Activated naive CD8-positive, alpha-beta T cell treated with anti-CD3 and anti-CD28 coated beads for 36 hours (primary cell): ENCODE data around the gene LZTR1. TPM values are rescaled to one million over a fixed set of nuclear protein-coding genes. Genes with fewer than 3 reads are reported as not detected.

Experiments used
- DNase-seq: peaks from one replicate; pipeline ENCODE4 v3.0.0; 2021
- H3K27ac Mint-ChIP-seq: one replicate; pipeline ENCODE4 v1.8.0; 2022; ENCODE audit warnings: mild to moderate bottlenecking, moderate library complexity, mixed read lengths
- H3K27me3 Mint-ChIP-seq: one replicate; pipeline ENCODE4 v1.8.0; 2022; ENCODE audit warnings: mild to moderate bottlenecking, mixed read lengths
- H3K36me3 Mint-ChIP-seq: one replicate; pipeline ENCODE4 v1.8.0; 2021; ENCODE audit warnings: mild to moderate bottlenecking, mixed read lengths
- H3K4me1 Mint-ChIP-seq: one replicate; pipeline ENCODE4 v1.8.0; 2021; ENCODE audit warnings: mixed read lengths
- H3K4me3 Mint-ChIP-seq: one replicate; pipeline ENCODE4 v1.8.0; 2022; ENCODE audit warnings: mild to moderate bottlenecking, moderate library complexity, mixed read lengths
- H3K9me3 Mint-ChIP-seq: one replicate; pipeline ENCODE4 v1.8.0; 2022; ENCODE audit warnings: mixed read lengths
- total RNA-seq, 2 experiments: library from RNA; stranded (reverse); gene quantifications; one replicate each; pipeline ENCODE4 v1.2.3, GENCODE V29; 2021

Gene LZTR1
- total RNA-seq, 2 experiments from 2014 or later = 32.4 to 39.2 TPM

DNA sequence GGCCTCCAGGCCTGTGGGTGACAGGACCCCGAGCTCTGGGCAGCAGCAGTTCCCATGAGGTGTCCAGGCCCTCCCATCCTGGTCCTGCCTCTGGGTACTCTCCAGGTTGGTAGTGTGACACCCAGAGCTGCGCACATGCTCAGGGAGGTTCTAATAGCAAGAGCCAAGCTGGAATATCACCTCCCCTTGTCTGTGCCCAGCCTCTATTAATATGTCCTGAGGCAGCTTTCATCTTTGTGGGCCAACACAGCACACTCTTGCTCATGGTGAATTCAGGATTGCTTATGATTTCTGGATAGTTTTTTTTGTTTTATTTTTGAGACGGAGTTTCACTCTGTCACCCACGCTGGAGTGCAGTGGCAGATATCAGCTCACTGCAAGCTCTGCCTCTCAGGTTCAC lies 36.2 kb downstream of the LZTR1 start:
- no peak for DNase-seq
- H3K27me3 Mint-ChIP-seq = no peaks in the 10 kb centered on the region
- H3K36me3 Mint-ChIP-seq = no peaks in the 10 kb centered on the region
- H3K4me3 Mint-ChIP-seq = no peak overlapping the region
- no peak overlapping the region for H3K27ac Mint-ChIP-seq
- H3K4me1 Mint-ChIP-seq = peaks cover 21% of the 10 kb centered on the region
- H3K9me3 Mint-ChIP-seq = no peaks in the 10 kb centered on the region

DNA sequence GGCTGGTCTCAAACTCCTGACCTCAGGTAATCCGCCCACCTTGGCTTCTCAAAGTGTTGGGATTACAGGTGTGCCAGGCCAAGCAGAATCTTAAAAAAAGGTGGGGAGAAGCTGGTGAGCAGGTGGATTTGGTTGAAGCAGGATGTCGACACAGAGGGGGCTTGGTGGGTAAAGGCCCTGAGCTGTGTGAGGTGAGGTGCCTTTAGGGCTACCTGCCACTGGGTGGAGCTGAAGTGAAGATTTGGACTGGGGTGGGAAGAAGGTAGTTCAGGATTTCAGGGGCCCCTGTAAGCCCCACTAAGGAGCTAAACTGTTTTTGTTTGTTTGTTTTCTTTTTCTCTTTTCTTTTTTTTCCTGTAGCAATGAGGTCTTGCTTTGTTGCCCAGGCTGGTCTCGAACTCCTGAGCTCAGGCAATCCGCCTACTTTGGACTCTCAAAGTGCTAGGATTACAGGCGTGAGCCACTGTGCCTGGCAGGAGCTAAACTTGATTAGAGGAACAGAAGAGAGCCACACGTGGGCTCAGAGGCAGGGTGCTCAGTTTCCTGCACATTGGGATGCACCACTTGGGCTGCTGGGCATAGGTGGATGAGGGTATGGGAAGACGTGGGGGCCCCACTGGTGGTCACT lies 38.8 kb downstream of the LZTR1 start:
- Mint-ChIP-seq H3K27me3 (no peaks in the 10 kb centered on the region), H3K27ac (no peak overlapping the region), H3K9me3 (no peaks in the 10 kb centered on the region), H3K36me3 (no peaks in the 10 kb centered on the region), H3K4me3 (no peak overlapping the region), H3K4me1 (peaks cover 17% of the 10 kb centered on the region)
- DNase-seq = no peak

DNA sequence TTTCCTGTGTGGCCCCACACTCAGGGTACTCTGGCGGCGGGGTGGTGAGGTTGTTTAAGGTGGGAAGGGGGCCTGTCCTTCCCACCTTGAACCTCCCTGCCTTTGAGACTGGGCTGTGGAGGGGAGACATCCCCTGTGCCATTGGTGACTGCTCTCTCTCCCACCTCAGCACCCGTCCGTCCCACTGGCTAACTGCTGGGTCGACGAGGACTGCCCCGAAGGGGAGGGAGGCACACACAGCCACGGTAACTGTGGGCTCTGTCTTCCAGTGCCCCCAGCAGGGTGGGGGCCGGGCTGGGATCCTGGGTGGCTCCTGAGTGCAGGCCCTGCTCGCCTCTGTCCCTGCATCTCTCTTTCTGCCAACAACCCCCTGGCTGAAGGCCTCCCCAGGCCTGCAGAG lies 40.4 kb downstream of the LZTR1 start:
- H3K4me1 Mint-ChIP-seq = peaks cover 19% of the 10 kb centered on the region
- H3K27me3 Mint-ChIP-seq = no peaks in the 10 kb centered on the region
- DNase-seq = no peak
- no peak overlapping the region for H3K27ac Mint-ChIP-seq
- H3K4me3 Mint-ChIP-seq = no peak overlapping the region
- H3K36me3 Mint-ChIP-seq = no peaks in the 10 kb centered on the region
- H3K9me3 Mint-ChIP-seq = no peaks in the 10 kb centered on the region

DNA sequence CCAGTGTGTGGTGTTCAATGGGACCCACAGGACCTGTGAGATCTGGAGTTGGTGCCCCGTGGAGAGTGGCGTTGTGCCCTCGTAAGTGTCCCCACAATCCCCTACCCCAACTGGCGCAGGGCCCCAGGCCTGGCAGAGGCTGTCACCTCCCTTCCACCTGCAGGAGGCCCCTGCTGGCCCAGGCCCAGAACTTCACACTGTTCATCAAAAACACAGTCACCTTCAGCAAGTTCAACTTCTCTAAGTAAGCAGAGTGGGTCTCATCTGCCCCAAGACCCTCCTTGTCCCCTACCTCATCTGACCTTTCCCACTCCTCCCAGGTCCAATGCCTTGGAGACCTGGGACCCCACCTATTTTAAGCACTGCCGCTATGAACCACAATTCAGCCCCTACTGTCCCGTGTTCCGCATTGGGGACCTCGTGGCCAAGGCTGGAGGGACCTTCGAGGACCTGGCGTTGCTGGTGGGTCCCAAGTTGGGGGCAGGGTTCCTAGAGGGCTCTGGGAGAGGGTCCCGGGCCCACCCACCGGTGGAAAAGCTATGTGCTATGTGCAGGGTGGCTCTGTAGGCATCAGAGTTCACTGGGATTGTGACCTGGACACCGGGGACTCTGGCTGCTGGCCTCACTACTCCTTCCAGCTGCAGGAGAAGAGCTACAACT lies 41.0 kb downstream of the LZTR1 start:
- no peak overlapping the region for H3K4me3 Mint-ChIP-seq
- no peaks in the 10 kb centered on the region for H3K9me3 Mint-ChIP-seq
- H3K36me3 Mint-ChIP-seq = no peaks in the 10 kb centered on the region
- no peak overlapping the region for H3K27ac Mint-ChIP-seq
- H3K4me1 Mint-ChIP-seq = peaks cover 19% of the 10 kb centered on the region
- H3K27me3 Mint-ChIP-seq = no peaks in the 10 kb centered on the region
- DNase-seq = no peak

DNA sequence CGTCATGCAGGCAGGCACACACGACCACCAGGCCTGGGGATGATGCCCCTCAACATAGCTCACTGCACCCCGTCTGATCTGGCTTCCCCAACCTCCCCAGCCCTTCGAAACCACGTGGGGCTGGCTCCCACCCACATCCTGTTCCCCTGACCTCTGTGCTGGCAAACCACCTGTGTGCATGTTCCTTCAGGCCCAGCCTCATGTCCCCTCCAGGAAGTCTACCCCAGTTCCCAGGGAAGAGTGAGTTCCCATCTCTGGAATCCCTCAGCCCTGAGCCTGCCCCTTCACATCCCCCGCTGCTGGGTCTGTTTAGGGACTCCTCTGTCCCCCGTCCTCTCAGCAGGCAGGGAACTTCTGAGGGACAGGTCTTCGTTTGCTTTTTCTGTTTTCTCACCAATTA lies 43.2 kb downstream of the LZTR1 start:
- no peaks in the 10 kb centered on the region for H3K27me3 Mint-ChIP-seq
- H3K4me1 Mint-ChIP-seq = peaks cover 19% of the 10 kb centered on the region
- peak; percentile 47 for DNase-seq
- H3K27ac Mint-ChIP-seq = peak overlapping the region; percentile 75
- no peaks in the 10 kb centered on the region for H3K36me3 Mint-ChIP-seq
- peak overlapping the region; percentile 47 for H3K4me3 Mint-ChIP-seq
- H3K9me3 Mint-ChIP-seq = no peaks in the 10 kb centered on the region

DNA sequence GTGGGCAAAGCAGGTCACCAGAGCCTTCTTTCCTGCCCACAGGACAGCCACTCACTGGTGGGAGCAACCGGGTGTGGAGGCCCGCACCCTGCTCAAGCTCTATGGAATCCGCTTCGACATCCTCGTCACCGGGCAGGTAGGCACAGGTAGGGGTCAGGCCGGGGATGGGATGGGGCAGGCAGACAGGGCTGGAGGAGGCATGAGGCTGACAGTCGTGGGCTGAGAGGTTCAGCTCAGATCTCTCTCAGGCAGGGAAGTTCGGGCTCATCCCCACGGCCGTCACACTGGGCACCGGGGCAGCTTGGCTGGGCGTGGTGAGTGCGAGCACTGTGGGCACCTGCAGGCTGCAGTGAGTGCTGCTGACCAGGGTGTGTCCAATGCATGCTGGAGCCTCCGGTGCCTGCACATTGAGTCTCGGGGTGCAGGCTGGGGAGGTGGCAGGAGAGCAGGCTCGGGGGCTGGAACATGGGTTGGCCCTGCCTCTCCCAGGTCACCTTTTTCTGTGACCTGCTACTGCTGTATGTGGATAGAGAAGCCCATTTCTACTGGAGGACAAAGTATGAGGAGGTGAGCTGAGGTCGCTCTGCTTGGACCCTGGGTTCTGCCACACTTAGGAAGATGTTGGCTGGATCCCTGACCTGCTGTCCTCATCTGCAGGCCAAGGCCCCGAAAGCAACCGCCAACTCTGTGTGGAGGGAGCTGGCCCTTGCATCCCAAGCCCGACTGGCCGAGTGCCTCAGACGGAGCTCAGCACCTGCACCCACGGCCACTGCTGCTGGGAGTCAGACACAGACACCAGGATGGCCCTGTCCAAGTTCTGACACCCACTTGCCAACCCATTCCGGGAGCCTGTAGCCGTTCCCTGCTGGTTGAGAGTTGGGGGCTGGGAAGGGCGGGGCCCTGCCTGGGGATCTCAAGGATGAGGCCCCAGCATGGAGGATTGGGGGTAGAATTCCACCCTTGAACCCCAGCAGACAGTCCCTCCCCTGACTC lies 44.0 kb downstream of the LZTR1 start:
- peaks cover 19% of the 10 kb centered on the region for H3K4me1 Mint-ChIP-seq
- H3K4me3 Mint-ChIP-seq = peak overlapping the region; percentile 47
- H3K36me3 Mint-ChIP-seq = no peaks in the 10 kb centered on the region
- DNase-seq = no peak
- no peaks in the 10 kb centered on the region for H3K9me3 Mint-ChIP-seq
- H3K27ac Mint-ChIP-seq = no peak overlapping the region
- H3K27me3 Mint-ChIP-seq = peaks cover 2% of the 10 kb centered on the region

DNA sequence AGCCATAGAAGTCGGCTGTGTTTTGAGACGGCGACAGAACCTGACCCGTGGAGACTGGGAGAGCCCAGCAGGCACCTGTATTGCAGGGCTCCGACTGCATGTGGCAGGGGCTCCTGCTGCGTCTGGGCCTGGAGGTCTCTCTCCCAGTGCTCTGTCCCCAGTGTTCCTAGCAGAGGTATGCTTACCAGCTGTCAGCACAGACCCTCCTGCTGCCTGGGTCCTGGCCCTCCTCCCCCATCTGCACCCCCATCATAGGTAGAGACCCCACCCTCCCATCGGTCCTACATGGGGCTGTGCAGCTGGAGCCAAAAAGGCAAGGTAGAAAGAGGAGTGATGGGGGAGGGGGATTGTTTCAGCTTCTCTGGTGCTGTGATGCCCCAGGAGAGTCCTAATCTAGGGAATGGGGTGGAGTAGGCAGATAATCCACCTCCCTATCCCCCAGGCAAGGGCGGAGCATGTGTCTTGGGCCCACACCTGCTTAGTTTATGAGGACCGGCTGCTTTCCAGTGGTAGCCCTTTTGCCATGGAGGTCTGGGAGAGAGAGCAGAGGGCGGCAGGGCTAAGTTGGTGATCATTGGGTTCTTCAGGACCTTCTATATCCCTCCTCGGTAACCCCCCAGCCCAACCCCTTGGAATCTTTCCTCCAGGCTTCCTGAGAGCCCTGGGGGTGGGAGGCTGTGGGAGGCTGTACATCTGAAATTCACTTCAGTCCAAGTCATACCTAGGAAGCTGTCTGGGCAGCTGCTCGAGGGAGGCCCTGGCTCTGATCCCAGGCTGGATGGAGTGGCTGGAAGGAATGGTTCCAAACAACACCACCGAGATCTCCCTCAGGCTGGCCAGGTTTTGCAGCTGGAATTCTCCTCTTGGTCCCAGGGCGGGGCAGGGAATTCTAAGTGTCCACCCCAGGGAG lies 44.9 kb downstream of the LZTR1 start:
- DNase-seq = no peak
- H3K27me3 Mint-ChIP-seq = peaks cover 4% of the 10 kb centered on the region
- no peak overlapping the region for H3K27ac Mint-ChIP-seq
- no peaks in the 10 kb centered on the region for H3K36me3 Mint-ChIP-seq
- H3K4me3 Mint-ChIP-seq = no peak overlapping the region
- no peaks in the 10 kb centered on the region for H3K9me3 Mint-ChIP-seq
- H3K4me1 Mint-ChIP-seq = peaks cover 17% of the 10 kb centered on the region

DNA sequence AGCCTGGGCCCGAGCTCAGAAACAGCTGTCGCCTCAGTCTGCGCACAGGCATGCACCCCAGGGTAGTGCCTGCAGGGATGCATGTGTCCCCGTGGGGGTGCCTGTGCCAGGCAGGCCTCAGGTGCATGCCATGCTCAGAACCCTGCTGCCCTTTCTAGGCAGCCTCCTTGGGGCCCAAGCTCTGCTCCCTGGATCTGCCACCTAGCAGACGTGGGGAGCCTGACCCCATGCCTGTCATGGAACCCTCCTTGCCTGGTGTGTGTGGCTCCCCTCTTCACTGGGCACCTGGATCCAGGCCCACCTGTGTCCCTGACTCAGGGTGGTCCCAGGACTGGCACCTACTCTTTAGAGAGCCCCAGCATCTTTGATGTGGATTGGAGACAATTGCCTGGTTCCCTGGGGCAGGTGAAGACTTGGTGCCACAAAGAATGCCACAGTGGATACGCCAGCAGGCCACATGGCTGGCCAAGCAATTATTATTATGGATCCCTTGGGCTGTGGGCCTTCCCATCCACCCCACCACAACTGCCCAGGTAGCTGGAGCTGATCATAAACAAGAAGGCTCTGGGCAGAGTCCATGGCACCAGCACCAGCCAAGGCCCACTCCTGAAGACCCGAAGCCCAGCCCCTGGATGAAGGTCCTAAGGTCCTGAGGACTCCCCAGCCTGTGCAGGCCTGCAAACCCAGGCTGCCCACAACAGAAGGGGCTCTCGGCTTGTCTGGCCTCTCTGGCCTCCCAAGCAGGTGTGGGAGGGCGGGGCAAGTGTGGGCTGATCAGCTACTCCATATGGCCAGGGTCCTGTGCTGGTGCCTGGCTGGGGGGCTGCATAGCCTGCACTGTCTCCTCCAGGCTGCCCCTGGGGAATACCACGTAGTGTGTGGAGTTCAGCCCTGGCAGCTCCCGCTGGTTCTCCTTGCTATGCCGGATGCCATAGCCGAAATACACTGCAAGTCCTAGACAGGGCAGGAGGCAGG lies 46.5 kb downstream of the LZTR1 start:
- H3K27ac Mint-ChIP-seq = no peak overlapping the region
- H3K9me3 Mint-ChIP-seq = no peaks in the 10 kb centered on the region
- peaks cover 19% of the 10 kb centered on the region for H3K4me1 Mint-ChIP-seq
- no peak overlapping the region for H3K4me3 Mint-ChIP-seq
- no peaks in the 10 kb centered on the region for H3K36me3 Mint-ChIP-seq
- DNase-seq = no peak
- H3K27me3 Mint-ChIP-seq = peaks cover 4% of the 10 kb centered on the region

DNA sequence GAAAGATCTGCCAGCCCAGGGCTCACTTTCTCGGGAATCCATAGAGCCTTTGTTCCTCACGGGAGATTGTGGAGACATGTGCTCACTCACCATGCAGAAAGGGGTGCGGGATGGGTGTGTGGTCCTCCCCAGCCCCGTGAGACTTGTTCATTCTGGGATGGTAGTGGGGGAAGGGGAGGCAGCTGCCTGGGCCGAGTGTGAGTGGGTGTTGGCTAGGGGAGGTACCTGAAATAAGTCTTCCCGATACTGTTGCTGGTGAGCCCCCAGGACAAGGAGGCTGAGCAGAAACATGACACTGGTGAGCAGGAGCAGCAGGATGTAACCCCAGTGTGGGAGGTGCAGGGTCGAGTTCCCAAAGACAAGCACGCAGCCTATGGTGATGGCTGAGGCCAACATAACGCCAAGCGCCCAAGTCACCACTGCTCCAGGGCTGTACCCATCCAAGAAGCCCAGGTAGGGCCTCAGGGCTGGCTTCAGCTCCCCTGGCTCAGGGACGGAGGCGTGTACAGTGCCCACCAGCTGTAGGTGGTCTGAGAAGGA lies 47.5 kb downstream of the LZTR1 start:
- Mint-ChIP-seq H3K27ac (no peak overlapping the region), H3K4me3 (no peak overlapping the region), H3K27me3 (peaks cover 4% of the 10 kb centered on the region), H3K9me3 (no peaks in the 10 kb centered on the region), H3K4me1 (peaks cover 21% of the 10 kb centered on the region), H3K36me3 (no peaks in the 10 kb centered on the region)
- DNase-seq = no peak

DNA sequence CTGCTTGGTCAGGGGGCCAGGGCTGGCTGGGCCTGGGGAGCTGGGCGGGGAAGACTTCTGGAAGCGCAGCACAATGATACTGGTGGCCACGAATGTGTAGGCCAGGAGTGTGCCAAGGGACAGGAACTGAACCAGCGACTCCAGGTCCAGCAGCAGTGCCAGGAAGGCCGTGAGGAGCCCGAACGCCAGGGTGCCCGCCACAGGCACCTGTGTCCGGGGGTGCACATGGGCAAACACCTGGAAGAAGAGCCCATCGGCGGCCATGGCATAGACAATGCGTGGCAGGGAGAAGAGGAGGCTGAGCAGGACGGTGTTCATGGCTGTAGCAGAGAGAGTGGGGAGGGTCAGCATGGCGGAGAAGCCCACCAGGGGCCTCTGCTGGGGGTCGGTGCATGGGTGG lies 47.9 kb downstream of the LZTR1 start:
- Mint-ChIP-seq H3K4me3 (no peak overlapping the region), H3K27me3 (peaks cover 4% of the 10 kb centered on the region), H3K4me1 (peaks cover 19% of the 10 kb centered on the region), H3K27ac (no peak overlapping the region), H3K9me3 (no peaks in the 10 kb centered on the region), H3K36me3 (no peaks in the 10 kb centered on the region)
- DNase-seq = no peak

DNA sequence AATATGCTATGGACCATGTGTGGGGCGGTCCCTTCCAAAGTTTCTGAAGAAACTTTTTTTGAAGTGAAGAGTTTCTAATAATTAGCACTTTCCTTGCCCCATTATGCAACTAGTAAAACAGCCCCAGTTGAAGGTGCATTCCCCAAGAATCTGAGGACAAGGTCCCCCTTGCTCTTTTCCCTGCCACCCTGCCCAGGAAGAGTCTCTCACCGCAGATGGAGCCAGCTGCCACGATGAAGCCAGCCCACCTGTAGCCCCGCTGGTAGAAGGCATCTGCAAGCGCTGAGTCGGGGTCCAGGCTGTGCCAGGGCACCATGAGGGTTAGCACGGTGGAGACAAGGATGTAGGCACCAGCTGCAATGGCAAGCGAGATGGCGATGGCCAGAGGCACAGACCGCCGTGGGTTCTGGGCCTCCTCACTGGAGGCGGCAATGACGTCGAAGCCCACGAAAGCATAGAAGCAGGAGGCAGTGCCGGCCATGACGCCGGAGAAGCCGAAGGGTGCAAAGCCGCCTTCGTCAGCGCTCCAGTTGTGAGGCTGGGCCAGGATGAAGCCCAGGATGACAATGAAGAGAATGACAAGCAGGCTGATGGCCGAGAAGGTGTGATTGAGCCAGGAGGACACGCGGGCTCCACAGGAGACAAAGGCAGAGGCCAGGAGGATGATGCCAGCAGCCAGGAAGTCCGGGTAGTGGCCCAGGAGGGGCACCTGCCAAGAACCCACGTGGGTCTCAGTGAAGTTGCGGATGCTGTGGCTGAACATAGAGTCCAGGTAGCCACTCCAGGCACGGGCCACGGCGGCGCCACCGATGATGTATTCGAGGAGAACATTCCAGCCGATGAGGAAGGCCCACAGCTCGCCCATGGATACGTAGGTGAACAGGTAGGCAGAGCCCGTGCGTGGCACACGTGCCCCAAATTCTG lies 48.8 kb downstream of the LZTR1 start:
- Mint-ChIP-seq H3K27ac (no peak overlapping the region), H3K4me3 (peak overlapping the region; percentile 22), H3K4me1 (peaks cover 11% of the 10 kb centered on the region), H3K36me3 (no peaks in the 10 kb centered on the region), H3K9me3 (no peaks in the 10 kb centered on the region), H3K27me3 (peaks cover 4% of the 10 kb centered on the region)
- DNase-seq = no peak

DNA sequence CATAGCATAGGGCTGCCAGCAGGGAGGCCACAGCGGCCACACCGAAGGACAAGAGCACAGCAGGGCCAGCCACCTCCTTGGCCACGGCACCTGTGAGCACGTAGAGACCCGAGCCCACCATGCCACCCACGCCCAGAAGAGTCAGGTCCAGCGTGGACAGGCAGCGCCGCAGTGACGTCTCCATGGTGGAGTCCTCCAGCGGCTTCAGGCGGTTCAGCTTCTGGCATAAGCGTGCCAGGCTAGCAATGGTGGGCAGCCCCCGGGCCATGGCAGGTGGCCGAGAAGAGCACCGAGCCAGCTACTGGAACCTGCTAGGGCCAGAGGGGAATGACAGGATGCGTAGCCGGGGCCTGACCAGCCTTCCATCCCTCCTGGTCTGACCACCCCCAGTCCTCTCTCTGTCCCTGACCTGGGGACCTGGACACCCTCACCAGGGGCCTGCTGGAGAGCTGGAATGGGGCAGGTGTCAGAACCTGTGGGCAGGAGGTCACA lies 49.5 kb downstream of the LZTR1 start:
- H3K9me3 Mint-ChIP-seq = no peaks in the 10 kb centered on the region
- H3K27ac Mint-ChIP-seq = no peak overlapping the region
- H3K4me3 Mint-ChIP-seq = peak overlapping the region; percentile 22
- H3K36me3 Mint-ChIP-seq = no peaks in the 10 kb centered on the region
- H3K27me3 Mint-ChIP-seq = peaks cover 4% of the 10 kb centered on the region
- no peak for DNase-seq
- H3K4me1 Mint-ChIP-seq = peaks cover 8% of the 10 kb centered on the region
